ENCODE results near the gene MYOM1. TPM values are rescaled to one million over a fixed set of nuclear protein-coding genes. Genes with fewer than 3 reads are reported as not detected.
A peak's percentile ranks its signal among the peaks of the same experiment; 100 is the strongest.

Gene MYOM1
- total and polyA plus RNA-seq, 12 donors: 94.4 to 1,558 (median 870) TPM

- TF ChIP-seq CTCF (IDR thresholded peaks at IDR 0.05): no peak
- Histone ChIP-seq H3K36me3 (no peaks in the 10 kb centered on the region), H3K9me3 (no peaks in the 10 kb centered on the region), H3K27ac (peak overlapping the region in 5 of 10 donors; percentile 17 to 87 (median 33)), H3K27me3 (no peaks in the 10 kb centered on the region), H3K4me3 (no peak overlapping the region), H3K4me1 (peaks cover 0 to 47% (median 12%) of the 10 kb centered on the region in 9 donors)
- ATAC-seq: no peak
- no peak for DNase-seq
- 61 to 71% methylated on average over 3 of the region's 3 CpGs for WGBS, 2 donors
- intact Hi-C loops (cut with DNase I): loop anchor here in 2 of 10 donors (5.0 kb wide), 2 partner anchors 42 to 47 kb away; partner anchors contain the start of gene LPIN2 (in 1 of the 2)
Measured at GRCh38 chr18:3059272-3059671, 160.5 kb downstream of the MYOM1 start.

GRCh38 chr18:3058328-3059191 is 161.2 kb downstream of the MYOM1 start:
- H3K4me3 ChIP-seq: no peak overlapping the region
- no peaks in the 10 kb centered on the region for H3K36me3 ChIP-seq
- ATAC-seq (no peak), DNase-seq (no peak)
- H3K27me3 ChIP-seq: no peaks in the 10 kb centered on the region
- H3K4me1 ChIP-seq: peaks cover 0 to 47% (median 12%) of the 10 kb centered on the region in 9 donors
- intact Hi-C loops (cut with DNase I): loop anchor here in 2 of 10 donors (5.0 kb wide), 2 partner anchors 41 to 46 kb away; partner anchors contain the start of gene LPIN2 (in 1 of the 2)
- H3K9me3 ChIP-seq: no peaks in the 10 kb centered on the region
- peak overlapping the region in 5 of 10 donors; percentile 17 to 87 (median 33) for H3K27ac ChIP-seq
- 93 to 96% methylated on average over 6 of the region's 6 CpGs for WGBS, 2 donors
- no peak for TF ChIP-seq CTCF (IDR thresholded peaks at IDR 0.05)

- Histone ChIP-seq H3K36me3 (no peaks in the 10 kb centered on the region), H3K27ac (peak overlapping the region in 1 of 10 donors; percentile 87), H3K27me3 (no peaks in the 10 kb centered on the region), H3K9me3 (no peaks in the 10 kb centered on the region), H3K4me1 (peaks cover 0 to 40% (median 12%) of the 10 kb centered on the region in 9 donors), H3K4me3 (no peak overlapping the region)
- intact Hi-C loops (cut with DNase I): loop anchor here in 2 of 10 donors (5.0 kb wide), 2 partner anchors 40 to 45 kb away; partner anchors contain the start of gene LPIN2 (in 1 of the 2)
- DNase-seq (no peak), ATAC-seq (no peak)
- TF ChIP-seq CTCF (IDR thresholded peaks at IDR 0.05): no peak
- WGBS, 2 donors: 83 to 95% methylated on average over 4 of the region's 4 CpGs
Measured at GRCh38 chr18:3057526-3057925, 162.2 kb downstream of the MYOM1 start.

GRCh38 chr18:3056311-3056710 is 163.5 kb downstream of the MYOM1 start:
- no peak overlapping the region for H3K4me3 ChIP-seq
- WGBS, 2 donors: 83 to 92% methylated on average over 9 of the region's 9 CpGs

More at GRCh38 chr18:3056311-3056710, 163.5 kb downstream of the MYOM1 start:
- H3K9me3 ChIP-seq: no peaks in the 10 kb centered on the region
- TF ChIP-seq CTCF (IDR thresholded peaks at IDR 0.05): no peak
- H3K27ac ChIP-seq: no peak overlapping the region
- H3K4me1 ChIP-seq: peaks cover 0 to 37% (median 12%) of the 10 kb centered on the region in 9 donors
- intact Hi-C loops (cut with DNase I): loop anchor here in 2 of 10 donors (5.0 kb wide), 2 partner anchors 39 to 44 kb away; partner anchors contain the start of gene LPIN2 (in 1 of the 2)
- ATAC-seq: no peak
- no peaks in the 10 kb centered on the region for H3K36me3 ChIP-seq
- H3K27me3 ChIP-seq: no peaks in the 10 kb centered on the region
- no peak for DNase-seq
